ENCODE measurements around the gene SSH3. TPM values are rescaled to one million over a fixed set of nuclear protein-coding genes. Genes with fewer than 3 reads are reported as not detected.

Gene SSH3
- total RNA-seq, 1 donor from 2014 or later, result 20.1 TPM

GRCh38 chr11:67284811-67285540 lies 18.4 kb upstream of the SSH3 start:
- H3K79me2 ChIP-seq (ENCODE audit: insufficient read depth, low read length), result peaks cover 5% of the 10 kb centered on the region
- H3K4me1 Mint-ChIP-seq (ENCODE audit: low read depth, unreplicated experiment), result peaks cover 12% of the 10 kb centered on the region
- H3K4me2 ChIP-seq (ENCODE audit: low read length), result no peak overlapping the region
- H3K27me3 ChIP-seq (ENCODE audit: insufficient read depth, low read length), result no peaks in the 10 kb centered on the region
- peaks cover 11% of the 10 kb centered on the region for H3K36me3 ChIP-seq (ENCODE audit: insufficient read depth, low read length)
- FAIRE-seq, result no peak
- TF ChIP-seq EZH2 (IDR thresholded peaks at IDR 0.05; ENCODE audit: insufficient read depth, low read length) (no peak), CTCF (IDR thresholded peaks at IDR 0.05; ENCODE audit: insufficient read depth, low read depth, low read length) (no peak)
- H3K4me1 ChIP-seq (ENCODE audit: insufficient read depth, low read length), result peaks cover 14% of the 10 kb centered on the region
- no peak overlapping the region for H3K9ac ChIP-seq (ENCODE audit: low read length)
- H3K9me3 Mint-ChIP-seq (ENCODE audit: unreplicated experiment), result no peaks in the 10 kb centered on the region
- no peak for DNase-seq (ENCODE audit: low read depth)
- peaks cover 1% of the 10 kb centered on the region for H4K20me1 ChIP-seq (ENCODE audit: insufficient read depth, low read length)
- no peaks in the 10 kb centered on the region for H3K9me3 ChIP-seq (ENCODE audit: insufficient read depth, low read depth, low read length)
- no peak overlapping the region for H3K4me3 Mint-ChIP-seq (ENCODE audit: unreplicated experiment)
- no peak overlapping the region for H3K4me3 ChIP-seq (ENCODE audit: insufficient read depth, low read depth, low read length)
- H3K27ac ChIP-seq (ENCODE audit: low read depth, low read length), result no peak overlapping the region
- H2AFZ ChIP-seq (ENCODE audit: low read depth, low read length), result no peak overlapping the region
- no peaks in the 10 kb centered on the region for H3K27me3 Mint-ChIP-seq (ENCODE audit: low read depth, unreplicated experiment)
- H3K27ac Mint-ChIP-seq (ENCODE audit: unreplicated experiment), result no peak overlapping the region
- H3K36me3 Mint-ChIP-seq (ENCODE audit: low read depth, unreplicated experiment), result peaks cover 6% of the 10 kb centered on the region

- Histone ChIP-seq H2AFZ (ENCODE audit: low read depth, low read length) (no peak overlapping the region), H3K36me3 (ENCODE audit: insufficient read depth, low read length) (peaks cover 13% of the 10 kb centered on the region), H3K4me1 (ENCODE audit: insufficient read depth, low read length) (peaks cover 21% of the 10 kb centered on the region), H4K20me1 (ENCODE audit: insufficient read depth, low read length) (peaks cover 10% of the 10 kb centered on the region), H3K9ac (ENCODE audit: low read length) (no peak overlapping the region), H3K9me3 (ENCODE audit: insufficient read depth, low read depth, low read length) (no peaks in the 10 kb centered on the region), H3K27ac (ENCODE audit: low read depth, low read length) (no peak overlapping the region), H3K4me3 (ENCODE audit: insufficient read depth, low read depth, low read length) (no peak overlapping the region), H3K79me2 (ENCODE audit: insufficient read depth, low read length) (peaks cover 13% of the 10 kb centered on the region), H3K27me3 (ENCODE audit: insufficient read depth, low read length) (no peaks in the 10 kb centered on the region), H3K4me2 (ENCODE audit: low read length) (no peak overlapping the region)
- FAIRE-seq, result no peak
- Mint-ChIP-seq H3K4me1 (ENCODE audit: low read depth, unreplicated experiment) (peaks cover 13% of the 10 kb centered on the region), H3K27me3 (ENCODE audit: low read depth, unreplicated experiment) (no peaks in the 10 kb centered on the region), H3K9me3 (ENCODE audit: unreplicated experiment) (no peaks in the 10 kb centered on the region), H3K4me3 (ENCODE audit: unreplicated experiment) (no peak overlapping the region), H3K36me3 (ENCODE audit: low read depth, unreplicated experiment) (peaks cover 6% of the 10 kb centered on the region), H3K27ac (ENCODE audit: unreplicated experiment) (no peak overlapping the region)
- no peak for DNase-seq (ENCODE audit: low read depth)
- TF ChIP-seq CTCF (IDR thresholded peaks at IDR 0.05; ENCODE audit: insufficient read depth, low read depth, low read length), result no peak
- no peak for TF ChIP-seq EZH2 (IDR thresholded peaks at IDR 0.05; ENCODE audit: insufficient read depth, low read length)
Measured at GRCh38 chr11:67285541-67286498, 17.5 kb upstream of the SSH3 start.
